ENCODE results near the gene USP25.

DNA sequence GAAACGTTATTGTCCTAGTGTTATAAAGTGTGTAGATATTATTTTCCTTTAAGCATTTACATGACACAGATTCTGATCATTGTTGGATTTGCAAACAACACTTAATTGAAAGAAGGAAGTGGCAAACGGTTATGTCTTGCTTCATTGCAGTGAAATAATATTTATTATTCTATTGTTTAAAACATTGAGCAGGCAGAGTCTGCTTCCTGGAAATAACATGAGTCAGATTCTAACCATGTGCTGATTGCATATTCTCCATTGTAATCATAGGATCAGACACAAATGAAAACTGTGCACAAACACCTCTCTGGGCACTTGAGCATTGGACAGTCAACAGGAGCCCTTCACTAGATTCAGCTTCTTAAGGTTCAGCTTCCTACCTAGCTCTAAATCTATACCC lies 46.8 kb upstream of the USP25 start:
- TF ChIP-seq, protein P1, sequence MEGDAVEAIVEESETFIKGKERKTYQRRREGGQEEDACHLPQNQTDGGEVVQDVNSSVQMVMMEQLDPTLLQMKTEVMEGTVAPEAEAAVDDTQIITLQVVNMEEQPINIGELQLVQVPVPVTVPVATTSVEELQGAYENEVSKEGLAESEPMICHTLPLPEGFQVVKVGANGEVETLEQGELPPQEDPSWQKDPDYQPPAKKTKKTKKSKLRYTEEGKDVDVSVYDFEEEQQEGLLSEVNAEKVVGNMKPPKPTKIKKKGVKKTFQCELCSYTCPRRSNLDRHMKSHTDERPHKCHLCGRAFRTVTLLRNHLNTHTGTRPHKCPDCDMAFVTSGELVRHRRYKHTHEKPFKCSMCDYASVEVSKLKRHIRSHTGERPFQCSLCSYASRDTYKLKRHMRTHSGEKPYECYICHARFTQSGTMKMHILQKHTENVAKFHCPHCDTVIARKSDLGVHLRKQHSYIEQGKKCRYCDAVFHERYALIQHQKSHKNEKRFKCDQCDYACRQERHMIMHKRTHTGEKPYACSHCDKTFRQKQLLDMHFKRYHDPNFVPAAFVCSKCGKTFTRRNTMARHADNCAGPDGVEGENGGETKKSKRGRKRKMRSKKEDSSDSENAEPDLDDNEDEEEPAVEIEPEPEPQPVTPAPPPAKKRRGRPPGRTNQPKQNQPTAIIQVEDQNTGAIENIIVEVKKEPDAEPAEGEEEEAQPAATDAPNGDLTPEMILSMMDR (IDR thresholded peaks at IDR 0.05 in 2 of 3, conservative IDR thresholded peaks at IDR 0.05 in 1 of 3; ENCODE audit: borderline replicate concordance in 1 of 3, insufficient read depth in 1 of 3, low read depth in 2 of 3, low read length in 2 of 3) = no peak
- no peak for TF ChIP-seq ELF1 (IDR thresholded peaks at IDR 0.05; ENCODE audit: borderline replicate concordance, low read depth)
- no peak for TF ChIP-seq EZH2 (IDR thresholded peaks at IDR 0.05)
- no peak for TF ChIP-seq RAD21 (IDR thresholded peaks at IDR 0.05; ENCODE audit: low read depth)
- TF ChIP-seq EZH2phosphoT487 (IDR thresholded peaks at IDR 0.05; ENCODE audit: borderline replicate concordance) = no peak
- no peak for TF ChIP-seq POLR2AphosphoS5 (IDR thresholded peaks at IDR 0.05; ENCODE audit: low read depth, low read length)
- no peak for TF ChIP-seq CEBPB (IDR thresholded peaks at IDR 0.05; ENCODE audit: low read depth)
- TF ChIP-seq, protein P2, sequence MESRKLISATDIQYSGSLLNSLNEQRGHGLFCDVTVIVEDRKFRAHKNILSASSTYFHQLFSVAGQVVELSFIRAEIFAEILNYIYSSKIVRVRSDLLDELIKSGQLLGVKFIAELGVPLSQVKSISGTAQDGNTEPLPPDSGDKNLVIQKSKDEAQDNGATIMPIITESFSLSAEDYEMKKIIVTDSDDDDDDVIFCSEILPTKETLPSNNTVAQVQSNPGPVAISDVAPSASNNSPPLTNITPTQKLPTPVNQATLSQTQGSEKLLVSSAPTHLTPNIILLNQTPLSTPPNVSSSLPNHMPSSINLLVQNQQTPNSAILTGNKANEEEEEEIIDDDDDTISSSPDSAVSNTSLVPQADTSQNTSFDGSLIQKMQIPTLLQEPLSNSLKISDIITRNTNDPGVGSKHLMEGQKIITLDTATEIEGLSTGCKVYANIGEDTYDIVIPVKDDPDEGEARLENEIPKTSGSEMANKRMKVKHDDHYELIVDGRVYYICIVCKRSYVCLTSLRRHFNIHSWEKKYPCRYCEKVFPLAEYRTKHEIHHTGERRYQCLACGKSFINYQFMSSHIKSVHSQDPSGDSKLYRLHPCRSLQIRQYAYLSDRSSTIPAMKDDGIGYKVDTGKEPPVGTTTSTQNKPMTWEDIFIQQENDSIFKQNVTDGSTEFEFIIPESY (IDR thresholded peaks at IDR 0.05; ENCODE audit: extremely low read depth, insufficient replicate concordance, low read length) = no peak
- no peak for TF ChIP-seq SRF (IDR thresholded peaks at IDR 0.05; ENCODE audit: low read depth)
- TF ChIP-seq JUND (IDR thresholded peaks at IDR 0.05) = no peak
- TF ChIP-seq POLR2A (IDR thresholded peaks at IDR 0.05; ENCODE audit: borderline replicate concordance, extremely low read depth, insufficient read depth, insufficient read length) = no peak
- TF ChIP-seq, protein P3, sequence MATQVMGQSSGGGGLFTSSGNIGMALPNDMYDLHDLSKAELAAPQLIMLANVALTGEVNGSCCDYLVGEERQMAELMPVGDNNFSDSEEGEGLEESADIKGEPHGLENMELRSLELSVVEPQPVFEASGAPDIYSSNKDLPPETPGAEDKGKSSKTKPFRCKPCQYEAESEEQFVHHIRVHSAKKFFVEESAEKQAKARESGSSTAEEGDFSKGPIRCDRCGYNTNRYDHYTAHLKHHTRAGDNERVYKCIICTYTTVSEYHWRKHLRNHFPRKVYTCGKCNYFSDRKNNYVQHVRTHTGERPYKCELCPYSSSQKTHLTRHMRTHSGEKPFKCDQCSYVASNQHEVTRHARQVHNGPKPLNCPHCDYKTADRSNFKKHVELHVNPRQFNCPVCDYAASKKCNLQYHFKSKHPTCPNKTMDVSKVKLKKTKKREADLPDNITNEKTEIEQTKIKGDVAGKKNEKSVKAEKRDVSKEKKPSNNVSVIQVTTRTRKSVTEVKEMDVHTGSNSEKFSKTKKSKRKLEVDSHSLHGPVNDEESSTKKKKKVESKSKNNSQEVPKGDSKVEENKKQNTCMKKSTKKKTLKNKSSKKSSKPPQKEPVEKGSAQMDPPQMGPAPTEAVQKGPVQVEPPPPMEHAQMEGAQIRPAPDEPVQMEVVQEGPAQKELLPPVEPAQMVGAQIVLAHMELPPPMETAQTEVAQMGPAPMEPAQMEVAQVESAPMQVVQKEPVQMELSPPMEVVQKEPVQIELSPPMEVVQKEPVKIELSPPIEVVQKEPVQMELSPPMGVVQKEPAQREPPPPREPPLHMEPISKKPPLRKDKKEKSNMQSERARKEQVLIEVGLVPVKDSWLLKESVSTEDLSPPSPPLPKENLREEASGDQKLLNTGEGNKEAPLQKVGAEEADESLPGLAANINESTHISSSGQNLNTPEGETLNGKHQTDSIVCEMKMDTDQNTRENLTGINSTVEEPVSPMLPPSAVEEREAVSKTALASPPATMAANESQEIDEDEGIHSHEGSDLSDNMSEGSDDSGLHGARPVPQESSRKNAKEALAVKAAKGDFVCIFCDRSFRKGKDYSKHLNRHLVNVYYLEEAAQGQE (IDR thresholded peaks at IDR 0.05; ENCODE audit: low read depth) = no peak
- TF ChIP-seq EGR1 (IDR thresholded peaks at IDR 0.05; ENCODE audit: low read depth) = no peak
- no peak for TF ChIP-seq FOSL1 (IDR thresholded peaks at IDR 0.05; ENCODE audit: low read depth)
